Peyer's patch (tissue), 4 donors: ENCODE data around the gene APOL5.

ENCODE experiments used
- CTCF ChIP-seq, 6 experiments: fragments of 450-650 bp in 4 of 6; fragments of 200-600 bp in 2 of 6; sonication (generic) in 1 of 6; IDR thresholded peaks; one replicate each; pipeline ENCODE4 v1.5.1; 2017 to 2019; ENCODE audit warnings: antibody characterized with exemption in 6 of 6, mild to moderate bottlenecking in 3 of 6, moderate library complexity in 1 of 6
- POLR2A ChIP-seq, 2 donors: fragments of 450-650 bp; IDR thresholded peaks; one replicate each; pipeline ENCODE4 v1.5.1; 2017; ENCODE audit warnings: antibody characterized with exemption in 2 of 2, mild to moderate bottlenecking in 2 of 2, moderate library complexity in 2 of 2

- no peak for TF ChIP-seq CTCF (IDR thresholded peaks at IDR 0.05)
- TF ChIP-seq POLR2A (IDR thresholded peaks at IDR 0.05): no peak
These were observed 5.0 kb upstream of the APOL5 start for GRCh38 chr22:35712672-35713071.
